GM12875 (cell line): ENCODE data around the gene TIAM2.
"Not testable (repeated sequence)": the region's sequence is repeated elsewhere in the genome, so short reads cannot be mapped to it uniquely, and the experiment has no call there.

Experiments
- H3K4me3 ChIP-seq: one replicate; pipeline ENCODE4 v1.5.1; 2011; ENCODE audit warnings: low read depth, low read length, control low read depth
- TF ChIP-seq, protein P1 (sequence below): IDR thresholded peaks from 2 replicates; pipeline ENCODE4 v1.5.1; 2011; ENCODE audit warnings: low read depth, mild to moderate bottlenecking, control low read depth, inconsistent platforms, low read length, moderate library complexity, borderline replicate concordance; ENCODE audit not compliant: insufficient read depth

TIAM2 gene

GRCh38 chr6:155117256-155117655 lies 122.1 kb downstream of the TIAM2 start:
- TF ChIP-seq, protein P1, sequence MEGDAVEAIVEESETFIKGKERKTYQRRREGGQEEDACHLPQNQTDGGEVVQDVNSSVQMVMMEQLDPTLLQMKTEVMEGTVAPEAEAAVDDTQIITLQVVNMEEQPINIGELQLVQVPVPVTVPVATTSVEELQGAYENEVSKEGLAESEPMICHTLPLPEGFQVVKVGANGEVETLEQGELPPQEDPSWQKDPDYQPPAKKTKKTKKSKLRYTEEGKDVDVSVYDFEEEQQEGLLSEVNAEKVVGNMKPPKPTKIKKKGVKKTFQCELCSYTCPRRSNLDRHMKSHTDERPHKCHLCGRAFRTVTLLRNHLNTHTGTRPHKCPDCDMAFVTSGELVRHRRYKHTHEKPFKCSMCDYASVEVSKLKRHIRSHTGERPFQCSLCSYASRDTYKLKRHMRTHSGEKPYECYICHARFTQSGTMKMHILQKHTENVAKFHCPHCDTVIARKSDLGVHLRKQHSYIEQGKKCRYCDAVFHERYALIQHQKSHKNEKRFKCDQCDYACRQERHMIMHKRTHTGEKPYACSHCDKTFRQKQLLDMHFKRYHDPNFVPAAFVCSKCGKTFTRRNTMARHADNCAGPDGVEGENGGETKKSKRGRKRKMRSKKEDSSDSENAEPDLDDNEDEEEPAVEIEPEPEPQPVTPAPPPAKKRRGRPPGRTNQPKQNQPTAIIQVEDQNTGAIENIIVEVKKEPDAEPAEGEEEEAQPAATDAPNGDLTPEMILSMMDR = no peak
- H3K4me3 ChIP-seq = no peak overlapping the region

DNA sequence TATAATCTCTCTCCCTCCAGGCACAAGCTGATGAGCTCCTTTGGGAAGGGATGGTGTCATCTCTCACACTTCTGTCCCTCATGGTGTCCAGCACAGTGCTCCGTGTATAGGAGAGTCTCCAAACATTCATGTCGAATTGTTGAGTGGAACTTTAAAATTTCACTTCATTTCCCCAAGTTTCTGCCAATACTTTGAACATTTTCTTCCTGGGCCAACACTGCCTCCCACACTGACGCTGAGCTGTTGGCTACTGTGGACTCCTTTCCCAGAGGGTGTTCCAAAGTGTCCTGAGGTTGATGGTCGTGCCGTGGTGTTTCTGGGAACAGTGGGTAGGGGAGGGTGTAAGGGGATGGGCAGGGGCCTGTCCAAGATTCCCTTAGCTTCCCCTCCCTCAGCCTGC lies 122.7 kb downstream of the TIAM2 start:
- TF ChIP-seq, protein P1 = no peak
- H3K4me3 ChIP-seq = no peak overlapping the region

DNA sequence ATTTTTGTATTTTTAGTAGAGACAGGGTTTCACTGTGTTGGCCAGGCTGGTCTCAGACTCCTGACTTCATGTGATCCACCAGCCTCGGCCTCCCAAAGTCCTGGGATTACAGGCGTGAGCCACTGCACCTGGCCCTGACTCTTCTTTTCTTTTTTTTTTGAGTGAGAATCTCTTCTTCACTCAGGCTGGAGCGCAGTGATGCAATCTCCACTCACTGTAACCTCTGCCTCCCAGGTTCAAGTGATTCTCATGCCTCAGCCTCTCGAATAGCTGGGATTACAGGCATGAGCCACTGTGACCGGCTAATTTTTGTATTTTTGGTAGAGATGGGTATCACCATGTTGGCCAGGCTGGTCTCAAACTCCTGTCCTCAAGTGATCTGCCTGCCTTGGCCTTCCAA lies 124.1 kb downstream of the TIAM2 start:
- not testable (repeated sequence) for H3K4me3 ChIP-seq

DNA sequence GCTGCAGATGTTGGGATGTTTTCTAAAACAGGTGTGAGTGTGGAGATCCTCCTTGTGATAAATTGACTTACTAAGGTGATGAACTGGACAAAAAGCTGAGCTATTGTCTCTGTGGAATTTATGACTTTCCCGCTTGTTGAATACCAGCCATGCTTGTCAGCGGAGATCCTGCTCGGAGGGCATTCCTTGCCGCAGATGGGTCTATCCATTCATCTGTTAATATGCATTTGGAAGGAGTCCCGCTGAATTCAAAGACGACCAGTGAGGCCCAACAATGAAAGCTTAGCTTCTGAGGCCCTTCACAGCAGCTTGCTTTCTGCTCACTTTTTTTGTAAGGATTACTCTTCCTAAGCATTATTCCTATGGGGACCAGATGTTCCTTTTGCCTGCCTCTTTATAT lies 124.9 kb downstream of the TIAM2 start:
- H3K4me3 ChIP-seq = no peak overlapping the region
- TF ChIP-seq, protein P1 = no peak

- H3K4me3 ChIP-seq = no peak overlapping the region
Measured at GRCh38 chr6:155121294-155121693, 126.2 kb downstream of the TIAM2 start.

DNA sequence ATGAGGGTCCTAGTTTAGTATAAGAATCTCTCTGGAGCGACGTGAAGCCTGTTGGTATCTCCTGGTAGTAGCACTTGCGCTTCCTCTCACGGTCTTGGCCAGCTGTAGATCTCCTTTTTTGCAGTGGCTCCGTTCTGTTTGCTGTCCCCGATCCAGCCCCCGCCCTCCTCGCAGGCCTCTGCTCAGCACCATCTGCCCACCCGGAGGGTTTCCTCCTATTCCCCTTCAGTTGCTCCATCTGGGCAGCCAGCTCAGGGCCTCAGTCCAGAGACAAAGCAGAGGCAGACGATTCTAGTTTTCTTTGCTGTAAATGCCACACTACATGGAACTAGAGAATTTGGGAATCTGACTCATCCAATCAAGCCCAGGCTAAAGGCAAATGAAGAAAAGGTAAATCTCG lies 126.6 kb downstream of the TIAM2 start:
- no peak overlapping the region for H3K4me3 ChIP-seq
- TF ChIP-seq, protein P1 = no peak

More at GRCh38 chr6:155121294-155121693, 126.2 kb downstream of the TIAM2 start:
- TF ChIP-seq, protein P1 = no peak

DNA sequence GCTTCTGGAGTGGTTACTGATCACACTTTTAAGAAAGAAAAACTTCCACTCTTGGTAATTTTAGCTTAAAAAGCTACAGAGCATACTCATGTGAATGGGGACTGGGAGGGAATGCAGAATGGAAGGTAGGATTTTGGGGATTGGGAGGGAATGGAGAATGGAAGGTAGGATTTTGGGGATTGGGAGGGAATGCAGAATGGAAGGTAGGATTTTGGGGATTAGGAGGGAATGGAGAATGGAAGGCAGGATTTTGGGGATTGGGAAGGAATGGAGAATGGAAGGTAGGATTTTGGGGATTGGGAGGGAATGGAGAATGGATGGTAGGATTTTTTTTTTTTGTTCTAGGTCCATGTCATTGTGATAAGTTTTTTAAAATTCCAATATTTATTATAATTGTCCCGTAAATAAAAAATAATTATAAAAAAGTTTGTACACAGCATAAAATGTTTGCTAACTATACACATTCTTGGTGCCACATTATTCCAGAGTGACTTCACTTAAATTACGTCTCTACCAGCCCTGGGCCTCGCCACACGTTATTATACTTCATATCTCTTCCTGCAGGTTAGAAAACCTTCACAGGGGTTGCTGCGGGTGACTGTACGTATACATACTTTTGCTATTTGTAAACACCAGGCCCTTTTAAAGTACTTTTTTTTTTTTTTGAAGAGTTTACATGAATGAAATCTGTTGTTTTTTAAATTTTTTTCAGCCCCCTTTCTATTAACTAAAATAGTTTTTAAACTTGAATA lies 127.3 kb downstream of the TIAM2 start:
- TF ChIP-seq, protein P1 = no peak
- H3K4me3 ChIP-seq = no peak overlapping the region
